ENCODE data around the gene RUFY4.

Gene RUFY4

GRCh38 chr2:218068721-218069334 is at the start of gene RUFY4:
Gene RUFY4 (plus strand): TSS chr2:218069253. CDS start chr2:218070606, 1,353 bp downstream.
- DNase-seq, result peak; percentile 91

GRCh38 chr2:218019411-218020060 is 49.5 kb upstream of the RUFY4 start:
- DNase-seq, result no peak

- DNase-seq, result no peak
Measured at GRCh38 chr2:218020281-218020680, 48.8 kb upstream of the RUFY4 start.

GRCh38 chr2:218020966-218021535 is 48.0 kb upstream of the RUFY4 start:
- no peak for DNase-seq

GRCh38 chr2:218021536-218022071 is 47.4 kb upstream of the RUFY4 start:
- no peak for DNase-seq

GRCh38 chr2:218022131-218022850 is 46.8 kb upstream of the RUFY4 start:
- DNase-seq, result peak; percentile 42

GRCh38 chr2:218022851-218023530 is 46.1 kb upstream of the RUFY4 start:
- DNase-seq, result no peak

GRCh38 chr2:218023636-218024035 is 45.4 kb upstream of the RUFY4 start:
- DNase-seq, result no peak

GRCh38 chr2:218024336-218024735 is 44.7 kb upstream of the RUFY4 start:
- no peak for DNase-seq

- no peak for DNase-seq
Measured at GRCh38 chr2:218024871-218025270, 44.2 kb upstream of the RUFY4 start.

- DNase-seq, result no peak
Measured at GRCh38 chr2:218026244-218026643, 42.8 kb upstream of the RUFY4 start.

GRCh38 chr2:218026676-218027425 is 42.2 kb upstream of the RUFY4 start:
- DNase-seq, result no peak

- no peak for DNase-seq
Measured at GRCh38 chr2:218027426-218028188, 41.4 kb upstream of the RUFY4 start.

GRCh38 chr2:218028189-218028495 is 40.9 kb upstream of the RUFY4 start:
- DNase-seq, result no peak

GRCh38 chr2:218028562-218029348 is 40.3 kb upstream of the RUFY4 start:
- no peak for DNase-seq

- DNase-seq, result peak; percentile 27
Measured at GRCh38 chr2:218029366-218030360, 39.4 kb upstream of the RUFY4 start.

GRCh38 chr2:218030409-218031195 is 38.5 kb upstream of the RUFY4 start:
- DNase-seq, result no peak

GRCh38 chr2:218031261-218031660 is 37.8 kb upstream of the RUFY4 start:
- no peak for DNase-seq

All from eye (tissue), 1 donor.